Astrocyte of the hippocampus (primary cell): ENCODE results near the gene MARK3.

Experiments used
- DNase-seq: peaks from one replicate; pipeline ENCODE4 v3.0.0; 2011; ENCODE audit warnings: low read depth, low spot score

Gene MARK3

DNA sequence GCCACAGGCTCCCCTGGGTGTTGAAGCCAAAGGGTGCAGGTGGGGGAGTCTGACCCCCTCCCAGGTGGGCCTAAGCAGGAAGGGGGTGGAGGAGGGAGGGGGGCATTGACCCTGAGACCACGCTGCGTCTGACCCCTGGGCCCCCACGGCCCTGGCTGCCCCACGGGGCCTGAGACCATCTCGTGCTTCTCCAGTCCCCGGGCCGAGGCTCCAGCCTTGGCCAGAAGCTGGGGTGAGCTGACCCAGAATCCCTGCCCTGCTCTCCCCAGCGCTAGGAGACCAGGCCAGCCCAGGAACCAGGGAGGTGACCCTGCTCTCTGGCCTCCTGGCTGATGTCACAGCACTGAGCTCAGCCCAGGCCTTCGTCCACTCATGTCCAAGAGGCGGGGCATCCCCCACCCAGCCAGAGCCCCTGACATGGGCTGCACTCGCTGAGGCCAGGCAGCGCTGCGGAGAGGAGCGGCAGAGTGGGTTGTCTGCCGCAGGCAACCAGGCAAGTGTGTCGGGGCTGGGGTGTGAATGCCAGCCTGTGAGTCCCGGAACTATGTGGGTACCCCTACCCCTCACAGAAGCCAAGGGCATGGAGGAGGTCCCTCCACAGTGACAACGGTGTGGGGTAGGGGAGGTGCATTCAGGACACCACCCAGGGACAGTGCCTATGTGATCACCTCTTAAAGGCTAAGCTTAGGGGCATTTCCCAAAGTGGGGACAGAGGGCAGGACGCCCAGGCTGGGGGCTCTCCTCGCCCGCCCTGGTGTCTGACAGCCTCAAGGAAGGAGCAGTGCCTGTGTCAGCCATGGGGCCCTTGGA, 150.1 kb downstream of the MARK3 start:
- no peak for DNase-seq

DNA sequence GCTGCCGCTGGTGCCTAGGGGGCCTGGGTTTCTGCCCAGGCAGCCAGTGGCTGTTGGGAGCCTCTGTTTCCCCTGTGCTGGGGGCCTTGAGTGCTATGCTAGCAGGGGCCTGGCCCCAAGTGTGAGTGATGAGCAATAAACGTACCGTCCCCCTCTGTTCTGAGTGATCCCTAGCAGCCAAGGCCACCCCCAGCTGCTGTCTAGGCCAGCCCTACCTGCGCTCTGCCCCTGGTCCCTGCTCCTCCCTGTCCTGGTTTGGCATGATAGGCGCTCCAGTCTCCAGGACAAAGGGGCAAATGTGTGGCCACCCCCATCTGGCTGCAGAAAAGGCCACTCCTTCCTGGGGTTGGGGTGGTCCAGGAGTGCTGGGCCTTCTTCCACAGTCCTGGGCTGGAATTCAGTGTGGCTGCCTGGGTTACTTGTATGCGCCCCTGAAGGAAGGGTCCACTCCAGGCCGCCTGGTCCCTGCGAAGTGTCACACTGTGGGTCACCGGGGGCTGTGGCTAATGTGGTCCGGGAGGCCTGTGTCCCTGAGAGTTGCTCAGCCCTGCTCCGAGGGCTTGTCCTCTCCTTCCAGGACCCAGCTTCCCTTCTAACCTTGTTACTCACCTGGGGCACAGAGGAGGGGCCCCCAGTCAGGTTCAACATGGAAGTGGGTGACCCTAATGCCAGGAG, 150.8 kb downstream of the MARK3 start:
- no peak for DNase-seq

DNA sequence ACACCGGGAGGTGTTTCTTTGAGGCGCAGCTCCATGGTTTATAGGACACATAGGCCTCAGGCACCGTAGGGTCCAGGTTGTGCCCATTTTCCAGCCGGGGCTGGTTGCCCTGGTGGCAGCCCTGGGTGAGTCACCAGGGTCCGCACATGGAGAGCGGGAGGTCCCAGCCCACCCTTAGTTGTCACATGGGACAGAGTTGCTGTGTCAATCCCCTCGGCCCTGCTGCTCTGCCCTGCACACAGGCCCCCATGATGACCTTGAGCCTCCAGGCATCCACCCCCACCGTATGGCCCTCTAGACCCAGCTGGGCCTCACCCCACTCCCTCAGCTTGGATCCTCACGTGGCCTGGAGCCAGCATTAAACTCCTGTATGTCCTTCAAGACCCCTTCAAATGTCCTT, 151.5 kb downstream of the MARK3 start:
- no peak for DNase-seq

DNA sequence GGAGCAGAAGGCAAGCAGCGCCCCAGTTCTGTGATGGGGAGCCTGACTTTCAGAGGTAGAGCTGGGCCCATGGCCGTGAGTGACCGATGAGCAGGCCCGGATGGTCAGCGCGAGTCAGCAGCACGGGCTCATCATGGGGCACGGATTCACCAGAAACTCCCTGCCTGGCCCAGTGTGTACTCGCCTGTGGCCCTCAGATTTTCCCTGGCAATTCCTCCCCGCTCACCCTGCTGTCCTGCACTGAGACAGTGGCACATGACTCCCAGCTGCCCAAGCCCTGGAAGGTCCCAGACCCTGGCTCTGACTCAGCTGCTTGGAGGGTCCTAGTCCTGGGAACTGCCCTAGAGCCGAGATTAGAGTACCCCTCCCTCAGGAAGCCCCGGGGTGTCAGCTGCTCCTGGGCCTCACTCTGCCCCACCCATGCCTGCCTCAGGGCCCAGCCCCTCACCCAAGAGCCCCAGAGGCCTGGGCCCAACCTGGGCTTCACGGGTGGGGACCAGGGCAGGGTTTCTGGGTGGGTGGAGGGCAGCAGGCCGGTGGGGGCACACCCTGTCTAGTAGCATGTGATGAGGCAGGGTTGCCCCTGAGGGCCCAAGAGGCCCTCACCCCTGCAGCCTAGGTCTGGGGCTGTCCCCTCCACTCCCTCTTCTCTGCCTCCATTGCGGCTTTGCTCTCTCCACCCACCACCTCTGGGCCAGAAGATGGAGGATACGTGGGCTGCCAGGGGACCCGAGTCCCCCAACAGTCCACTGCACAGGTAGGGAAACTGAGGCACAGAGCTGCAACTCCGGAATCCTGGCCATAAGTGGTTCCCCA, 152.2 kb downstream of the MARK3 start:
- no peak for DNase-seq

DNA sequence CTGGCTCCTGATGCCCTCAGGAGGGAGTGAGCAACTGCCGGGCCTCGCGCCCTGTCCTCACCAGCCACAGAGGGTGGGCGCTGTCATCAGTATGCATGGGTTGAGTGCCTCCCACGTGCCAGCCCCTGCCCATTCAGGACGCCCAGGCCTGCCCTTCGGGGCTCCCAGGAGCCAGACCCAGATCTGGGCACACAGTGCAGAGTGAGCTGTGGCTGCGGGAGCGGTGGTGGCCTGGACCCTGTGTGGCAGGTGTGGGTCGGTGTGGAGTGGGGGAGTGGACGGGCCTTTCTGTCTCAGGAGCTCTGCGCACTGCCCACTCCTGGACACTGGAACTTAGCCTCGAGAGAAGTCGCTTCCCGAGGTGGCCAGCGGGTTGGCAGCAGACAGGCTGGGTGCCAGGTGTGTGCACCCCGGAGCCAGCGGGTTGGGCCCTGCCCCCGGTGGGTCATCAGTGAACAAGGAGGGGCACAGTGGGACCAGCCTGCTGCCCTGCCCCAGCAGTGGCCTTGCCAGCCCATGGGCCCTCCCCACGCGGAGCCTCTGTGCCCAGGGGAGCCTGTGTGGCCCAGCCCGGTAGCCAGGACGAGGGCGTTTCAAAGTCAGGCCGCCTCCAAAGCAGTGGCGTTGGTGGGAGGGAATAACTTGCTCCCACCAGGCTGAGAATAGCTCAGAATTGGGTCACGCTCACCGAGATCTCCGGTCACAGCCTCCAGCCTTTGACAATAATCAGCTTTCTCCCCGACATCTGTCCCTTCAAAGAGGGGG, 153.3 kb downstream of the MARK3 start:
- DNase-seq, result no peak

DNA sequence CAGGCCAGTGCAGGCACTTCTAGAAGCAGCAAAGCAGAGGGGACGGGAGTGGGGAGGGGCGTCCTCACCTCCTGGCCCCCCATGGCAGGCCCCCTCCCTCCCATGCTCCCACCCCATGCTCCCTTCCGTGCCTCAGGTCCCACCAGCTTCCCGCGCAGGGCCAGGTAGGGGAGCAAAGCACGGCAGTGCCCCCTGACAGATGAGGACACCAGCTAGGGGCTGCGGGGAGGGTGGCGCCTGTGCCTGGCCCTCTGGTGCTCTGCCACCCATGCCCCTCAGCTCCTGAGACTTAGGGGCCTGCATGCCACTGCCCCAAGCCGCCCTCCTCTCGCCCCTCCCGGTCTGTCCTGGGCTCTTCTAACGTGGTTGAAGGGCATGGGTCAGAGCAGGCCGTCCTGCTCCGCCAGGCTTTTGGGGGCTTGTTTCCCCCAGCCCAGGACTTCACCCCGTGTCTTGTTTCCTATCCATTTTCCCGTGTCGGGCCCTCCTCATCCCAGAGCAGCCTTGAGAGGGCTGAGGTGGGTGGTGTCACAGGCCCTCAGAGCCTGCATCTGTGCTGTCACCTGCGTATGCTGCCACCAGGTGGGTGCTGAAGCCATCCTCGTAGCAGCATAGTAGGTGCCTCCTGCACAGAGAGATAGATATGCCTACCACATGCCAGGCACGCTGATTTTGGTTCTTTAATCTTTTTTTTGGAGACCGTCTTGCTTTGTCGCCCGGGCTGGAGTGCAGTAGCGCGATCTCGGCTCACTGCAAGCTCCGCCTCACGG, 154.0 kb downstream of the MARK3 start:
- no peak for DNase-seq

- no peak for DNase-seq
These were observed 155.8 kb downstream of the MARK3 start for GRCh38 chr14:103540821-103541708.

- DNase-seq, result peak; percentile 59
These were observed 156.7 kb downstream of the MARK3 start for GRCh38 chr14:103541709-103542604.

DNA sequence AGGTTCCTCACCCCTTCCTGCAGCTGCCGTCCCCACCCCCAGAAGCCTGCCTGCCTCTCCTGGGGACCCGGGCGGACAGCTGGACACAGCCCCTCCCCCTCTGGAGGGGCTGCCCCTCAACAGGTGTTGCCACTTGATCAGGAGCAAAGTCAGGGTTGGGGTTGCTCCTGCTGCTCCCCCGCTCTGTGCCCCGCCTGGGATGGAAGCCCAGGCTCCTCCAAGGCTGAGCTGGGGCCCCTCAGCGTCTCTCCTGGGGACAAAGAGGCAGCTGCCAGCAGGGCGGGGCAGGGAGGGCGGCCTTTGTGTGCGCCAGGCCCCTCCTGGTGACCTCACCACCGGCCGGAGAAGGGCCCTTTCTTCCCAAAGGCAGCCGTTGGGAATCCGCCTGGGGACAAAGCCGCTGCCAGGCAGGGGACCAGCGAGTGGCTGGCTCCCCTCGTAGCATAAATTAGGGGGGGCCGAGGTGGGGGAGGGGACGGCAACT, 157.4 kb downstream of the MARK3 start:
- DNase-seq, result peak; percentile 86

- DNase-seq, result no peak
These were observed 157.9 kb downstream of the MARK3 start for GRCh38 chr14:103543140-103543539.

DNA sequence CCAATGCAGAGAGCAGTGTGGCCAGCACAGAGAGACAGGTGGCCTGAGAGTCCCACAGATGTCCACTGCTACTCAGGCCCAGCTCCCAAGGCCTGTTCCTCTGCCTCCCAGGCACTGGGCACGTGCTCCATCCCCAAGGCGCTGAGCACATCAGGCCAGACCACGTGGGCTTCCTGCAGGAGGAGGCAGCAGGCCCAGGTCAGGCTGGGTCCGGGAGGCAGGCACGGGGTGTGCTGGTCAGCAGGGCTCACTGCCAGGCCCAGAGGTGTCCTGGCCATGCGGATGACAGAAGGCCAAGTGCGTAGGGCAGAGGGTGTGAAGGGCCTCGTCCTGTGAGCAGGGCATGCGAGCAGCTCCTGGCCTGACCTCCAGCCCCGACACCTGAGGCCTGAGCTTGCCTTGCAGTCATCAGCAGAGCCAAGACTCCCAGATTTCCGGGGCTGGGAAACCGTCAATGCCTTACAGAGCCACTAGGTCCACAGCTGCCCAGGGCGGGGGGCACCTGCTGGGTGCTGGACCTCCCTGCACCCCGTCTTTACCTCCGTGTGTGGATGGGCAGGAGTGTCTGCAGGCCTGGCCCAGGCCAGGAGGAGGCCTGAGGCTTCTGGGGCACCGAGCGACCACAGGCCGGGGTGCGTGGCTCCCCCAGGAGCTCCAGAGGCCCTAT, 158.6 kb downstream of the MARK3 start:
- DNase-seq, result no peak

DNA sequence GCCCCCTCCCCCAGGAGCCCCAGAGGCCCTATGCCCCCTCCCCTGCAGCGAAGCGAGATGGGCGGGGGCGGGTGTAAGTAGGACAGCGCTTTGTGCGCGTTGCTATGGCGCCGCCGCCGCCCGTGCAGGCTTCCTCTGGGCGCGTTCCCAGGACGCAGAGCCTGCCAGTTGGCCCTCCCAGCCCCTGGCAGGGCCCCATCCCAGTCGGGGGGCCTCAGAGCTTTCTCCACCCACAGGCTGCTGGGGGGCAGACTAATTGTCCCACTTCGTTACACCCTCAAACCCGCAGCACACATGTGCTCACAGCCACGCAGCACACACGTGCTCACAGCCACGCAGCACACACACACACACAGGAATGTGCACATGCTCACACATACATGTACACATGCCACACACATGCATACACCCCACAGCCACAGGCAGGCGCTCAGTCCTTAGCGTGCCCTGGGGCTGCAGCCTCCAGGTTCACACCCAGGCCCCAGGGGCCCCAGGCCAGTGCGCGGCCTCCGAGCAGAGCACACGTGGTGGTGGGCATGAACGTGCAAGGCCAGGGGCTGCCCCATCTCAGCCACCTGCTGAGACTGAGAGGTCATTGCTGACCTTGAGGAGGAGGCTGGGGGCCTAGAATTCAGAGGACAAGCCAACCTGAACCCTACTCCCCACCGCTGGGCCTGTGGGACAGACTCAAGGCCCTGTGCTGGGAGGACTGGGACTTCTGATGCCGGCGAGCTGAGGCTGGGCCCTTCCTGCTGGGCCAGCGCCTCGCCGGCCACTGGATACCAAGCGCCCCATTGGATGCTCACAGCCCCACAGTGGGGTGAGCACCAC, 159.4 kb downstream of the MARK3 start:
- peak; percentile 62 for DNase-seq

GRCh38 chr14:103545219-103545914, 160.2 kb downstream of the MARK3 start:
- DNase-seq, result no peak

DNA sequence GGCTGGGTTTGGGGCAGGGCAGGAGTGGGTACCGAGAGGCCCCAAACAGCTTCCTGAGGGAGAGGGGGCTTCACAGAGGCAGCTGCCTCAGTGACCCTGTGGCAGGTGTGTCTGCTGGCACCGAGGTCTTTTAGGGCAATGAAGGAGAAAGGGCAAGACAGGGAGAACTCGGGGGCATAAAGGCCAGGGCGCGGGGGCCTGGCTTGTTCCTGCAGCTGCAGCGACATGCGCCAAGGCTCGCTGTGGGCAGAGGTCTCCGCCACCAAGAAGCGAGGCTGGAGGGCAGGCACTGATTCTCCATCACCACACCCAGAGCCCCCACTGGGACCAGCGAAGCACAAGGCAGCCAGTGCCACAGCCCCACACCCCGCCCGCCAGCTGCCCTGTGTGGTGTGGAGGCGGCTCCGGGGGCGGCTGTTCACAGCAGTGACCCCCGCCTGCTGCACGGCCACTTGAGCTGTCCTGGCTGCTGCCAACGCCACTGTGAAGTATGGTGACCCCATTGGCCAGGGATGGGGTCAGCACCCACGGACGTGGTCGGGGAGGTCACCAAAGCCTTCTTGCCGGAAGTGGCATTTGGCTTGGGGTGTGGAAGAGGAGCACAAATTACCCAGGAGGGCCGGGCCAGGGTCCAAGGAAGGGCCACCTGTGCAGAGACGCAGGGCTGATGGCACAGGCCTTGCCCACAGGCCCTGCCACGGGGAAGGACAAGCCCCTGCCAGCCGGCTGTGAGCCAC, 160.9 kb downstream of the MARK3 start:
- DNase-seq, result no peak

GRCh38 chr14:103546652-103547454, 161.6 kb downstream of the MARK3 start:
- DNase-seq, result peak; percentile 76
